GM18858 (cell line): ENCODE measurements around the gene EDNRA.

ENCODE experiments used
- ATAC-seq: cut with Tn5 transposase; IDR thresholded peaks from one replicate; pipeline ENCODE4 v1.9.1; 2021; ENCODE audit not compliant: unreplicated experiment

Gene EDNRA

GRCh38 chr4:147538711-147539110 is 57.8 kb downstream of the EDNRA start:
- no peak for ATAC-seq

GRCh38 chr4:147539959-147540358 is 59.1 kb downstream of the EDNRA start:
- no peak for ATAC-seq

- no peak for ATAC-seq
Observed at GRCh38 chr4:147542229-147542990, 61.5 kb downstream of the EDNRA start.

GRCh38 chr4:147543034-147543433 is 62.1 kb downstream of the EDNRA start:
- no peak for ATAC-seq

GRCh38 chr4:147546349-147546748 is 65.5 kb downstream of the EDNRA start:
- no peak for ATAC-seq

GRCh38 chr4:147547314-147548056 is 66.6 kb downstream of the EDNRA start:
- ATAC-seq: peak; percentile 35

GRCh38 chr4:147548256-147548655 is 67.4 kb downstream of the EDNRA start:
- no peak for ATAC-seq

GRCh38 chr4:147550626-147551246 is 69.8 kb downstream of the EDNRA start:
- peak; percentile 63 for ATAC-seq

GRCh38 chr4:147560625-147561024 is 79.7 kb downstream of the EDNRA start:
- no peak for ATAC-seq

- no peak for ATAC-seq
Observed at GRCh38 chr4:147566762-147567161, 85.9 kb downstream of the EDNRA start.

- no peak for ATAC-seq
Observed at GRCh38 chr4:147567276-147567675, 86.4 kb downstream of the EDNRA start.

GRCh38 chr4:147570616-147571015 is 89.7 kb downstream of the EDNRA start:
- ATAC-seq: no peak

- ATAC-seq: no peak
Observed at GRCh38 chr4:147571036-147571770, 90.3 kb downstream of the EDNRA start.

- ATAC-seq: no peak
Observed at GRCh38 chr4:147576084-147576483, 95.2 kb downstream of the EDNRA start.

- ATAC-seq: no peak
Observed at GRCh38 chr4:147578051-147578476, 97.2 kb downstream of the EDNRA start.

GRCh38 chr4:147578593-147578992 is 97.7 kb downstream of the EDNRA start:
- ATAC-seq: no peak

GRCh38 chr4:147580396-147580795 is 99.5 kb downstream of the EDNRA start:
- no peak for ATAC-seq

- no peak for ATAC-seq
Observed at GRCh38 chr4:147581606-147582350, 100.9 kb downstream of the EDNRA start.

GRCh38 chr4:147582386-147583060 is 101.6 kb downstream of the EDNRA start:
- no peak for ATAC-seq

GRCh38 chr4:147583876-147584275 is 103.0 kb downstream of the EDNRA start:
- no peak for ATAC-seq
